ENCODE results near the gene NCK2.

NCK2 gene

DNA sequence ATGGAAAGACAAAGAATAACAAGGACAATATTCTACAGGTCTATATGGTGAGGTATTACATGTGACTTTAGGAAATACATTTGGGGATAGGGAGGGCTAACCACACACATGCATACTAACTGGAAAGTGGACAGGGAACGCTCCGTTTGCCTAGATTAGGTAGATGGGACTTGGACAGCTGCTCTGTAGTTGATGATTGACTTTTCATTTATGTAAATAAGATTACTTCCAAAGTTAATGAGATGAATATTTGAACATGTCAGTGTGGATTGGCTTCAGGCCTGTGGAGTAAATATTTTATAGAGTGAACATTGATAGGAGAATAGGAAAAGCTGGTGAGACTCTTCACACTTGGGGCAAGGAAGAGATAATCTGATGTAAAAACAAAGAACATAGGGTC is 142.0 kb downstream of the NCK2 start:
- TF ChIP-seq, protein P1, sequence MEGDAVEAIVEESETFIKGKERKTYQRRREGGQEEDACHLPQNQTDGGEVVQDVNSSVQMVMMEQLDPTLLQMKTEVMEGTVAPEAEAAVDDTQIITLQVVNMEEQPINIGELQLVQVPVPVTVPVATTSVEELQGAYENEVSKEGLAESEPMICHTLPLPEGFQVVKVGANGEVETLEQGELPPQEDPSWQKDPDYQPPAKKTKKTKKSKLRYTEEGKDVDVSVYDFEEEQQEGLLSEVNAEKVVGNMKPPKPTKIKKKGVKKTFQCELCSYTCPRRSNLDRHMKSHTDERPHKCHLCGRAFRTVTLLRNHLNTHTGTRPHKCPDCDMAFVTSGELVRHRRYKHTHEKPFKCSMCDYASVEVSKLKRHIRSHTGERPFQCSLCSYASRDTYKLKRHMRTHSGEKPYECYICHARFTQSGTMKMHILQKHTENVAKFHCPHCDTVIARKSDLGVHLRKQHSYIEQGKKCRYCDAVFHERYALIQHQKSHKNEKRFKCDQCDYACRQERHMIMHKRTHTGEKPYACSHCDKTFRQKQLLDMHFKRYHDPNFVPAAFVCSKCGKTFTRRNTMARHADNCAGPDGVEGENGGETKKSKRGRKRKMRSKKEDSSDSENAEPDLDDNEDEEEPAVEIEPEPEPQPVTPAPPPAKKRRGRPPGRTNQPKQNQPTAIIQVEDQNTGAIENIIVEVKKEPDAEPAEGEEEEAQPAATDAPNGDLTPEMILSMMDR (IDR thresholded peaks at IDR 0.05; ENCODE audit: low read depth, low read length), result no peak
- DNase-seq (ENCODE audit: extremely low read depth, low read depth), result no peak

DNA sequence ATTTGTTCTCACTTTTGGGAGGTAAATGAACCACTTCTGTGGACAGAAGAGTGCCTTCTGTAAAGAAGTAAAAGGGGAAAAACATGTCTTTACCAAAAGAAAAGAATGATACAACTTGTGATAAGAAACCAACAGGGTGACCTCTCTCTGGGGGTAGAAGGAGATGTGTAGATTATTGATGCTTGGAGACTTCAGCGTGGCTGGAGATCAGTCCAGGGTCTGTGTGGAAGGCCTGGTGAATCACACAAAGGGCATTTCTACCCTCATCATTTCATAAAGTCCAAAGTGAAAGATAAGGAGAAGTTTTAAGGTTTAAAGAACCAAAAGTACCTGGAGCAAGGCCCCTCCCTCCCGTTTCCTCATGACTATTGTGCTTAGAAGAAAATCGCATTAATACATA is 142.5 kb downstream of the NCK2 start:
- TF ChIP-seq, protein P1 (IDR thresholded peaks at IDR 0.05; ENCODE audit: low read depth, low read length), result no peak
- no peak for DNase-seq (ENCODE audit: extremely low read depth, low read depth)

DNA sequence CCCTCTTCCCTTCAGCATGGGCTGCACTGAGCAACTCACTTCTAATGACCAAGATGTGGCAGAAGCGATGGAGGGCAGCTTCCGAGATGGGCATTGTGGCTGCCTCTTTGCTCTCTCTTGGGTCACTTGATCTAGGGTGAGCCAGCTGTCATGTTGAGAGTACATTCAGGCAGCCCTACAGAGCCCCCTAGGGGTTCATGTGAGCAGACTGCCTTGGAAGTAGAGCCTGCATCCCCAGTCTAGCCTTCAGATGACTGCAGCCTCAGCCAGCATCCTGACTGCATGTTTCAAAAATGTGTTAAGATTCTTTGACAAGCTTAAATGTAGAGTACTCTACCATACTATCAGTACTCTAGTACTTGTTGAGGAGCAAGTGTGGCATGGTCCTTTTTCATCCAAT is 143.9 kb downstream of the NCK2 start:
- TF ChIP-seq, protein P1 (IDR thresholded peaks at IDR 0.05; ENCODE audit: low read depth, low read length), result no peak
- no peak for DNase-seq (ENCODE audit: extremely low read depth, low read depth)

DNA sequence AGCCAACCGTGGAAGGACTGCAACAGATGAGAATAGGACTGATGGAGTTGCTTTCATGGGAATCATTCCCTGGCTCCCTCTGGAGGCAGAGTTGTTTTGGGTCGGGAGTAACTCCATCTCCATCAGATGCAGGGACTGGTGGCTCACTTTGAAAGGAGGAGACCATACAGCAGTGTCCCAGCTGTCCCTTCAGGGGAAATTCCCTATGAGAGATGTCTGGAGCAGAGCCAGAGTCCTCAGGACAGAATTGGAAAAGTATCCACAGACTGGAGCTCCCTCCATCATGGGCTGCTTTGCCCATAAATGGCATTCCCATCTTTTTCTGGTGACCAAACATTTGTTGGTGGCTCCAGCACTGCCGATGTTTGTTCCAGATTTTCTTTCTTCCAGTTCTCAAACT is 144.3 kb downstream of the NCK2 start:
- no peak for DNase-seq (ENCODE audit: extremely low read depth, low read depth)
- TF ChIP-seq, protein P1 (IDR thresholded peaks at IDR 0.05; ENCODE audit: low read depth, low read length), result no peak

DNA sequence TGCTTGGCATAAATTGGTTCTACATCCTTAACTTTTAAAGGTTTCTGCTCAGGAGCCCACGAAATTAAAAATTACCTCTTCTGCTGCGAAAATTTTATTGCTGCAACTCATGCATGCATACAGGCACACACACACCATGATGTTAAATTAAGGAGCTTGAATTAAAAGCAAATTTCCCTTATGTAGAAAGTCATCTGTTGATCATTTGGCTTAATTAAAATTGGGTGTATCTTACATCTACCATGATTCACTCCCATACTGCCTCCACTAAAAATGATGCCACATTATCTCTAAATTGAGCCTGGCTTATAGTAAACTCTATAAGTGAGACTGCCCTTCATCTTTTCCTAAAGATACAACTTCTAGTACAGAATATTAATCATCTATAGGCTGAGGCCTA is 145.4 kb downstream of the NCK2 start:
- no peak for DNase-seq (ENCODE audit: extremely low read depth, low read depth)
- TF ChIP-seq, protein P1 (IDR thresholded peaks at IDR 0.05; ENCODE audit: low read depth, low read length), result no peak

DNA sequence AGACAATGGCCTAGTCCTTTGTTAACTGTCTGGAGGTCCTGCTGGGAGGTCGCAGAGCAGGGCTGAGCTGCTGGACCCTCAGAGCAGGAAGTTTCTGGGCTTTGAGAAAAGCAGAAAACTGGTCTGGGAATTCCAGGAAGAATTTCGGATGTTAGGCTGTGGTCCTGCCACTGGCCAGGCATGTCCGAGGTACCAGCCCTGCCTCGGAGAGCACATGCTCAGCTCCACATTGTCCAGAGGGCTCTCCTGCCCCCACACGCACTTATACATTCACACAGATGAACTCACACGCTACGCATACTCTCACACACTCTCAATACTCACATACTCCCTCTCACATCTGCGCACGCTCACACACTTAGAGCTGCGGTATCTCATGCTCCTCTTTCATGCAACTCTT is 146.1 kb downstream of the NCK2 start:
- no peak for DNase-seq (ENCODE audit: extremely low read depth, low read depth)
- TF ChIP-seq, protein P1 (IDR thresholded peaks at IDR 0.05; ENCODE audit: low read depth, low read length), result no peak

DNA sequence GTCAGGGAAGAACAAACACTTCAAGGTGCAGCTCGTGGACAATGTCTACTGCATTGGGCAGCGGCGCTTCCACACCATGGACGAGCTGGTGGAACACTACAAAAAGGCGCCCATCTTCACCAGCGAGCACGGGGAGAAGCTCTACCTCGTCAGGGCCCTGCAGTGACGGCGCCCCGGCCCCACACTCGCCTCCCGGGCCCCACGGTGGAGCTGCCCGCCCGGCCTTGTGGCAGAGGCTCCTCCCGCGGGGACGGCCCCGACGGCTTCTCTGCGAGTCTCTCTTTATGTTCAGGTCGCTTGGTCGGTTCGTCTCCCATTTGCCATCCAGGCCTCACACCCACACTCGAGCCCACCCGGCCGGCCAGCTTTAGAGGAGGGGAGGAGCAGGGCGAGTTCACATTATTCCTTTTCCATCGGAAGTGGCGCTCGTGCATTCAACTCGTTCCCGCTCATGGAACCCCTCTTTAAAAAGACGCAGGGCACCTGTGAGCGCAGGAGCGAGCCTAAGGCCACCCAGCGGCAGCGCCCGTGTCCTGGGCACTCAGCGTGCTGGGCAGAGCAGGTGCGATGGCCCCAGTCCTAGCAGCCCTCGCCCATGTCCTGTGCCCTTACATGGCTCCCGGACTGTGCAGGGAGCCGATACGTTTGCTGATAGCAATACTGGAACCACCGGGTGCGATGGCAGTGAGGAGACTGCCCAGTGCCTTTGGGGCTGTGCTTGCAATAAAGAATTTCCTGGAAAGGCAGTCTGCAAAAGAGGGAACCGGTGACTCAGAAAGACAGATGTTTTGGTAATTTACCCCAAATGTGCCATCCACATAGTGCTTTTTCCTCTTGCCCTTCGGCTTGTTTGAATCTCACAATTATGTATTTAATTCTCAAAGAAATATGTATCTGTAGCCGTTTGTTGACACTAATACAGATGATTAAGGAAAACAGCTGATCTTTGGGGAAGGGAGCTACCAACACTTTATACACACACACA is 148.6 kb downstream of the NCK2 start:
- peak; percentile 8 for DNase-seq (ENCODE audit: extremely low read depth, low read depth)
- TF ChIP-seq, protein P1 (IDR thresholded peaks at IDR 0.05; ENCODE audit: low read depth, low read length), result no peak

Data from AG09319 (cell line).